Neuronal stem cell (in vitro differentiated cells): ENCODE measurements around the gene PDZRN3.

Experiments used
- DNase-seq: peaks from one replicate; pipeline ENCODE4 v3.0.0-alpha.2; 2013; ENCODE audit warnings: low spot score
- H2AFZ ChIP-seq: one replicate; pipeline ENCODE4 v1.6.1; 2013; ENCODE audit warnings: mild to moderate bottlenecking, low read length, inconsistent platforms
- H2AK5ac ChIP-seq: 2 replicates; pipeline ENCODE4 v1.6.1; 2013; ENCODE audit warnings: low read depth, mild to moderate bottlenecking, inconsistent platforms, low read length, moderate library complexity, mixed read lengths
- H2BK120ac ChIP-seq: 2 replicates; pipeline ENCODE4 v1.6.1; 2013; ENCODE audit warnings: low read depth, mild to moderate bottlenecking, inconsistent platforms, low read length, moderate library complexity, mixed read lengths
- H2BK12ac ChIP-seq: one replicate; pipeline ENCODE4 v1.6.1; 2013; ENCODE audit warnings: low read length, inconsistent platforms
- H2BK15ac ChIP-seq: 2 replicates; pipeline ENCODE4 v1.6.1; 2013; ENCODE audit warnings: mild to moderate bottlenecking, low read length, inconsistent platforms, mixed read lengths
- H2BK5ac ChIP-seq: one replicate; pipeline ENCODE4 v1.6.1; 2013; ENCODE audit warnings: inconsistent platforms, mild to moderate bottlenecking, low read length, moderate library complexity
- H3K14ac ChIP-seq: one replicate; pipeline ENCODE4 v1.6.1; 2013; ENCODE audit warnings: low read length, inconsistent platforms
- H3K18ac ChIP-seq: 2 replicates; pipeline ENCODE4 v1.6.1; 2013; ENCODE audit warnings: low read length, inconsistent platforms
- H3K23ac ChIP-seq: 2 replicates; pipeline ENCODE4 v1.6.1; 2013; ENCODE audit warnings: low read depth, mild to moderate bottlenecking, mixed read lengths, low read length, inconsistent platforms; ENCODE audit not compliant: poor library complexity
- H3K27ac ChIP-seq: replicated peaks from 3 replicates; pipeline ENCODE4 v1.5.1; 2013; ENCODE audit warnings: low read length, inconsistent platforms
- H3K27me3 ChIP-seq, 3 experiments: 2 replicates each; pipeline ENCODE4 v1.6.1; 2013; ENCODE audit warnings: low read length in 3 of 3, mild to moderate bottlenecking in 2 of 3, inconsistent platforms in 1 of 3, low read depth in 1 of 3, mixed read lengths in 1 of 3, moderate library complexity in 1 of 3; ENCODE audit not compliant: control insufficient read depth in 3 of 3, insufficient read depth in 3 of 3
- H3K36me3 ChIP-seq, 2 donors: replicated peaks in 1 of 2; 2 replicates each; pipeline ENCODE4 v1.6.1; 2013; ENCODE audit warnings: low read length in 2 of 2; ENCODE audit not compliant: control insufficient read depth in 2 of 2, insufficient read depth in 2 of 2
- H3K4ac ChIP-seq: 2 replicates; pipeline ENCODE4 v1.6.1; 2013; ENCODE audit warnings: inconsistent platforms, mild to moderate bottlenecking, low read length, moderate library complexity
- H3K4me1 ChIP-seq, 2 donors: 1 replicate in 1 of 2; 2 replicates in 1 of 2; pipeline ENCODE4 v1.6.1; 2013; ENCODE audit warnings: low read length in 2 of 2, low read depth in 1 of 2; ENCODE audit not compliant: control insufficient read depth in 2 of 2, insufficient read depth in 1 of 2
- H3K4me2 ChIP-seq: one replicate; pipeline ENCODE4 v1.6.1; 2013; ENCODE audit warnings: mild to moderate bottlenecking, low read length, inconsistent platforms; ENCODE audit not compliant: insufficient read depth, poor library complexity, severe bottlenecking
- H3K4me3 ChIP-seq, 2 donors: 2 replicates each; pipeline ENCODE4 v1.5.1; 2013; ENCODE audit warnings: low read length in 2 of 2, mild to moderate bottlenecking in 2 of 2, inconsistent platforms in 1 of 2, moderate library complexity in 1 of 2
- H3K79me1 ChIP-seq: one replicate; pipeline ENCODE4 v1.6.1; 2013; ENCODE audit warnings: low read depth, mild to moderate bottlenecking, inconsistent platforms, low read length, moderate library complexity
- H3K9ac ChIP-seq: one replicate; pipeline ENCODE4 v1.6.1; 2013; ENCODE audit warnings: mild to moderate bottlenecking, low read depth, low read length, inconsistent platforms; ENCODE audit not compliant: poor library complexity
- H3K9me3 ChIP-seq, 2 donors: replicated peaks in 1 of 2; 2 replicates each; pipeline versions ENCODE3 to v1.6.1; 2013; ENCODE audit warnings: low read length in 2 of 2, mild to moderate bottlenecking in 2 of 2, inconsistent platforms in 1 of 2, low read depth in 1 of 2, mixed read lengths in 1 of 2, moderate library complexity in 1 of 2; ENCODE audit not compliant: control insufficient read depth in 2 of 2, insufficient read depth in 1 of 2
- H4K8ac ChIP-seq: one replicate; pipeline ENCODE4 v1.6.1; 2013; ENCODE audit warnings: low read depth, mild to moderate bottlenecking, inconsistent platforms, low read length, moderate library complexity
- H4K91ac ChIP-seq: one replicate; pipeline ENCODE4 v1.6.1; 2013; ENCODE audit warnings: low read length, low read depth, mild to moderate bottlenecking, inconsistent platforms; ENCODE audit not compliant: poor library complexity
- WGBS, 2 donors: extraction: QIAGEN DNeasy Blood & Tissue Kit; methylation state at CpG; one replicate each; pipeline ENCODE4 v1.1.7; 2013; ENCODE audit warnings: missing lambda C conversion rate in 2 of 2, mixed read lengths in 1 of 2; ENCODE audit not compliant: insufficient read length in 2 of 2, insufficient replicate concordance in 1 of 2; ENCODE audit errors: extremely low coverage in 2 of 2; 5-methylcytosine and 5-hydroxymethylcytosine counted together

Gene PDZRN3

GRCh38 chr3:73576999-73577461 lies 47.7 kb downstream of the PDZRN3 start:
- Histone ChIP-seq H2AFZ (no peak overlapping the region), H3K27ac (no peak overlapping the region), H3K23ac (no peak overlapping the region), H3K4ac (no peak overlapping the region), H3K9me3 (no peaks in the 10 kb centered on the region), H2BK15ac (no peak overlapping the region), H3K9ac (no peak overlapping the region), H3K36me3 (peaks cover 0 to 21% of the 10 kb centered on the region in 2 donors), H3K79me1 (no peaks in the 10 kb centered on the region), H4K91ac (no peak overlapping the region), H3K4me3 (no peak overlapping the region), H3K14ac (no peak overlapping the region), H2AK5ac (no peak overlapping the region), H2BK12ac (no peak overlapping the region), H3K18ac (no peak overlapping the region), H4K8ac (no peak overlapping the region), H2BK120ac (no peak overlapping the region), H2BK5ac (no peak overlapping the region), H3K27me3 (no peaks in the 10 kb centered on the region), H3K4me2 (no peak overlapping the region), H3K4me1 (peaks cover 0 to 2% of the 10 kb centered on the region in 2 donors)
- DNase-seq = no peak
- WGBS, 2 donors = no CpG with 5 or more reads among the region's 4 CpGs

GRCh38 chr3:73575953-73576352 lies 48.8 kb downstream of the PDZRN3 start:
- Histone ChIP-seq H2BK120ac (no peak overlapping the region), H3K27ac (no peak overlapping the region), H2AK5ac (no peak overlapping the region), H3K4me2 (no peak overlapping the region), H2BK12ac (no peak overlapping the region), H3K18ac (no peak overlapping the region), H4K8ac (no peak overlapping the region), H2BK5ac (no peak overlapping the region), H3K4me1 (peaks cover 0 to 3% of the 10 kb centered on the region in 2 donors), H3K9me3 (no peaks in the 10 kb centered on the region), H3K23ac (no peak overlapping the region), H2BK15ac (no peak overlapping the region), H3K9ac (no peak overlapping the region), H3K36me3 (peaks cover 0 to 13% of the 10 kb centered on the region in 2 donors), H4K91ac (no peak overlapping the region), H3K4ac (no peak overlapping the region), H3K14ac (no peak overlapping the region), H3K4me3 (no peak overlapping the region), H3K27me3 (no peaks in the 10 kb centered on the region), H2AFZ (no peak overlapping the region), H3K79me1 (no peaks in the 10 kb centered on the region)
- DNase-seq = no peak
- WGBS, 2 donors = no CpG with 5 or more reads among the region's 3 CpGs

GRCh38 chr3:73575519-73575918 lies 49.2 kb downstream of the PDZRN3 start:
- H2BK12ac ChIP-seq = no peak overlapping the region
- DNase-seq = no peak
- WGBS, 2 donors = no CpG with 5 or more reads among the region's 2 CpGs
- peaks cover 0 to 3% of the 10 kb centered on the region in 2 donors for H3K4me1 ChIP-seq
- H3K9me3 ChIP-seq = no peaks in the 10 kb centered on the region
- H4K8ac ChIP-seq = no peak overlapping the region
- no peak overlapping the region for H3K23ac ChIP-seq
- H2AK5ac ChIP-seq = no peak overlapping the region
- H3K14ac ChIP-seq = no peak overlapping the region
- no peak overlapping the region for H3K4ac ChIP-seq
- H2BK120ac ChIP-seq = no peak overlapping the region
- H3K18ac ChIP-seq = no peak overlapping the region
- no peak overlapping the region for H2BK15ac ChIP-seq
- H3K4me3 ChIP-seq = no peak overlapping the region
- no peaks in the 10 kb centered on the region for H3K27me3 ChIP-seq
- no peak overlapping the region for H3K9ac ChIP-seq
- H3K27ac ChIP-seq = no peak overlapping the region
- H3K4me2 ChIP-seq = no peak overlapping the region
- peaks cover 0 to 12% of the 10 kb centered on the region in 2 donors for H3K36me3 ChIP-seq
- H2BK5ac ChIP-seq = no peak overlapping the region
- H4K91ac ChIP-seq = no peak overlapping the region
- no peaks in the 10 kb centered on the region for H3K79me1 ChIP-seq
- H2AFZ ChIP-seq = no peak overlapping the region

GRCh38 chr3:73573204-73573603 lies 51.5 kb downstream of the PDZRN3 start:
- H2BK12ac ChIP-seq = no peak overlapping the region
- no peak for DNase-seq
- H3K27me3 ChIP-seq = no peaks in the 10 kb centered on the region
- no peak overlapping the region for H3K4ac ChIP-seq
- H3K36me3 ChIP-seq = peaks cover 0 to 7% of the 10 kb centered on the region in 2 donors
- H3K79me1 ChIP-seq = no peaks in the 10 kb centered on the region
- peaks cover 0 to 3% of the 10 kb centered on the region in 2 donors for H3K4me1 ChIP-seq
- H3K4me3 ChIP-seq = no peak overlapping the region
- H2AFZ ChIP-seq = no peak overlapping the region
- no peak overlapping the region for H3K14ac ChIP-seq
- H2BK15ac ChIP-seq = no peak overlapping the region
- H4K8ac ChIP-seq = no peak overlapping the region
- no peak overlapping the region for H2BK120ac ChIP-seq
- H2AK5ac ChIP-seq = no peak overlapping the region
- H3K4me2 ChIP-seq = no peak overlapping the region
- no peaks in the 10 kb centered on the region for H3K9me3 ChIP-seq
- no peak overlapping the region for H4K91ac ChIP-seq
- H3K9ac ChIP-seq = no peak overlapping the region
- WGBS, 2 donors = no CpG with 5 or more reads among the region's 2 CpGs
- no peak overlapping the region for H3K23ac ChIP-seq
- no peak overlapping the region for H3K18ac ChIP-seq
- no peak overlapping the region for H3K27ac ChIP-seq
- no peak overlapping the region for H2BK5ac ChIP-seq
